HCT116 (cell line): ENCODE data around the gene UTF1. TPM values are rescaled to one million over a fixed set of nuclear protein-coding genes. Genes with fewer than 3 reads are reported as not detected.

Experiments used
- ATAC-seq: fragments of 200-7000 bp; cut with Tn5 transposase; 2 replicates; pipeline ENCODE4 v1.9.1; 2020; ENCODE audit warnings: mild to moderate bottlenecking, moderate library complexity
- BruUV-seq: library from RNA; stranded (reverse); fragments of 400-500 nt; replicated peaks from 2 replicates; lab custom pipeline; 2021; lab: Mats Ljungman, UMichigan
- CTCF ChIA-PET: fragments of 300-600 bp; sonication (Branson Sonifier 250); formaldehyde crosslinking; loops from one replicate; lab custom pipeline; 2021; ENCODE audit warnings: antibody characterized with exemption; lab: Charles Lee
- POLR2A ChIA-PET: fragments of 300-600, 350-600 bp; sonication (Branson Sonifier 250); formaldehyde crosslinking; loops from one replicate; lab custom pipeline; 2021; ENCODE audit warnings: antibody characterized with exemption; lab: Charles Lee
- RAD21 ChIA-PET, 2 experiments: fragments of 300-600 bp; sonication (Branson Sonifier 250); formaldehyde crosslinking; loops; one replicate each; lab custom pipeline; 2023; ENCODE audit warnings: low total read pairs in 2 of 2; ENCODE audit not compliant: uncharacterized antibody in 2 of 2, unreplicated experiment in 2 of 2, low non-redundant PET in 1 of 2; lab: Charles Lee
- DNase-seq: peaks from one replicate; pipeline ENCODE4 v3.0.0-alpha.2; 2010; ENCODE audit warnings: low read depth, low spot score
- H2AFZ ChIP-seq: fragments of 200-600 bp; shearing (Covaris generic), sonication (generic); 2 replicates; pipeline ENCODE4 v1.6.1; 2017; ENCODE audit warnings: low read depth, mixed run types, mixed read lengths, antibody characterized with exemption, low read length; ENCODE audit not compliant: poor library complexity, severe bottlenecking
- H3K27ac ChIP-seq: 2 replicates; pipeline ENCODE4 v1.5.1; 2012; ENCODE audit warnings: low read depth, low read length
- H3K27me3 ChIP-seq: fragments of 200-600 bp; sonication (generic); 2 replicates; pipeline ENCODE4 v1.6.1; 2016; ENCODE audit warnings: mixed run types, low read length, mixed read lengths; ENCODE audit not compliant: insufficient read depth
- H3K36me3 ChIP-seq, 2 experiments: fragments of 200-500 bp in 1 of 2; fragments of 200-600 bp in 1 of 2; sonication (Bioruptor generic) in 1 of 2; sonication (generic) in 1 of 2; 2 replicates each; pipeline versions ENCODE4 v1.5.1 to v1.6.1; 2014 to 2016; ENCODE audit warnings: low read length in 2 of 2, inconsistent platforms in 1 of 2, mixed read lengths in 1 of 2, mixed run types in 1 of 2; ENCODE audit not compliant: insufficient read depth in 2 of 2, control insufficient read depth in 1 of 2
- H3K4me1 ChIP-seq, 2 experiments: fragments of 200-600 bp in 1 of 2; sonication (generic) in 1 of 2; 2 replicates each; pipeline versions ENCODE4 v1.5.1 to v1.6.1; 2012 to 2017; ENCODE audit warnings: low read length in 2 of 2, inconsistent platforms in 1 of 2, mild to moderate bottlenecking in 1 of 2, mixed read lengths in 1 of 2, mixed run types in 1 of 2, moderate library complexity in 1 of 2; ENCODE audit not compliant: insufficient read depth in 2 of 2, control insufficient read depth in 1 of 2
- H3K4me2 ChIP-seq: fragments of 200-600 bp; sonication (generic); 2 replicates; pipeline ENCODE4 v1.6.1; 2017; ENCODE audit warnings: mixed run types, low read length, mixed read lengths
- H3K4me3 ChIP-seq, 2 experiments: fragments of 200-600 bp in 1 of 2; sonication (generic) in 1 of 2; replicated peaks in 1 of 2; 2 replicates each; pipeline ENCODE4 v1.5.1; 2011 to 2016; ENCODE audit warnings: low read length in 2 of 2, control low read depth in 1 of 2, low read depth in 1 of 2, mild to moderate bottlenecking in 1 of 2, mixed read lengths in 1 of 2, mixed run types in 1 of 2
- H3K79me2 ChIP-seq: fragments of 200-600 bp; sonication (generic); 2 replicates; pipeline ENCODE4 v1.6.1; 2017; ENCODE audit warnings: mild to moderate bottlenecking, mixed run types, low read length, moderate library complexity, mixed read lengths; ENCODE audit not compliant: insufficient read depth
- H3K9ac ChIP-seq: fragments of 200-600 bp; sonication (generic); 2 replicates; pipeline ENCODE4 v1.6.1; 2016; ENCODE audit warnings: low read length, mixed read lengths
- H3K9me2 ChIP-seq: fragments of 200-600 bp; sonication (generic), shearing (Covaris generic); 2 replicates; pipeline ENCODE4 v1.6.1; 2017; ENCODE audit warnings: mixed run types, mild to moderate bottlenecking, moderate library complexity; ENCODE audit not compliant: insufficient read depth
- H3K9me3 ChIP-seq, 2 experiments: fragments of 200-500 bp in 1 of 2; fragments of 200-600 bp in 1 of 2; sonication (Bioruptor generic) in 1 of 2; sonication (generic) in 1 of 2; 2 replicates each; pipeline ENCODE4 v1.6.1; 2014 to 2017; ENCODE audit warnings: low read length in 2 of 2, mixed read lengths in 2 of 2, inconsistent platforms in 1 of 2, low read depth in 1 of 2, mild to moderate bottlenecking in 1 of 2, mixed run types in 1 of 2, moderate library complexity in 1 of 2; ENCODE audit not compliant: control insufficient read depth in 1 of 2, insufficient read depth in 1 of 2
- H4K20me1 ChIP-seq: fragments of 200-600 bp; sonication (generic), shearing (Covaris generic); 2 replicates; pipeline ENCODE4 v1.6.1; 2017; ENCODE audit warnings: mixed run types, mild to moderate bottlenecking, moderate library complexity; ENCODE audit not compliant: insufficient read depth
- EGR1 ChIP-seq: IDR thresholded peaks from 2 replicates; pipeline ENCODE4 v1.6.1; 2012; ENCODE audit warnings: low read depth
- ELF1 ChIP-seq: IDR thresholded peaks from 2 replicates; pipeline ENCODE4 v1.6.1; 2012; ENCODE audit warnings: low read depth, borderline replicate concordance
- EZH2phosphoT487 ChIP-seq: fragments of 200-600 bp; IDR thresholded peaks from 2 replicates; pipeline ENCODE4 v1.6.1; 2018; ENCODE audit warnings: antibody characterized with exemption, borderline replicate concordance
- FOSL1 ChIP-seq: IDR thresholded peaks from 2 replicates; pipeline ENCODE4 v1.6.1; 2012; ENCODE audit warnings: low read depth
- JUND ChIP-seq: IDR thresholded peaks from 2 replicates; pipeline ENCODE4 v1.6.1; 2012
- POLR2A ChIP-seq: IDR thresholded peaks from 2 replicates; pipeline ENCODE4 v1.7.0; 2011; ENCODE audit warnings: borderline replicate concordance; ENCODE audit not compliant: insufficient read depth, insufficient read length; ENCODE audit errors: extremely low read depth
- POLR2AphosphoS5 ChIP-seq: IDR thresholded peaks from 2 replicates; pipeline ENCODE4 v1.6.1; 2011; ENCODE audit warnings: mild to moderate bottlenecking, low read depth, low read length, moderate library complexity
- RAD21 ChIP-seq: IDR thresholded peaks from 2 replicates; pipeline ENCODE4 v1.6.1; 2012; ENCODE audit warnings: low read depth, mild to moderate bottlenecking
- REST ChIP-seq: IDR thresholded peaks from 2 replicates; pipeline ENCODE4 v1.6.1; 2012; ENCODE audit warnings: low read depth
- SIN3A ChIP-seq: IDR thresholded peaks from 2 replicates; pipeline ENCODE4 v1.6.1; 2012; ENCODE audit warnings: low read depth
- SP1 ChIP-seq: IDR thresholded peaks from 2 replicates; pipeline ENCODE4 v1.6.1; 2012; ENCODE audit warnings: low read depth
- TCF7L2 ChIP-seq: IDR thresholded peaks from 2 replicates; pipeline ENCODE4 v1.7.0; 2011; ENCODE audit warnings: borderline replicate concordance, inconsistent platforms; ENCODE audit not compliant: insufficient read depth, insufficient read length; ENCODE audit errors: extremely low read depth
- ZBTB33 ChIP-seq: IDR thresholded peaks from 2 replicates; pipeline ENCODE4 v1.6.1; 2011; ENCODE audit warnings: mild to moderate bottlenecking, low read length, moderate library complexity; ENCODE audit not compliant: insufficient replicate concordance; ENCODE audit errors: extremely low read depth
- ZFX ChIP-seq: fragments of 450-650 bp; IDR thresholded peaks from 2 replicates; pipeline ENCODE4 v1.6.1; 2017
- ZNF274 ChIP-seq: fragments of 200-500 bp; sonication (Bioruptor generic); IDR thresholded peaks from 2 replicates; pipeline ENCODE4 v1.6.1; 2014; ENCODE audit warnings: mild to moderate bottlenecking, low read depth, low read length, inconsistent platforms
- intact Hi-C: fragments of 100-400 bp; cut with micrococcal nuclease; formaldehyde crosslinking; loops from 2 replicates; pipeline ENCODE4 v1.10.0; 2022
- total RNA-seq: library from RNA; stranded (reverse); gene quantifications from one replicate; pipeline ENCODE4 v1.2.1, GENCODE V29; 2021; ENCODE audit not compliant: unreplicated experiment
- TF ChIP-seq, protein P1 (sequence below): IDR thresholded peaks from 2 replicates; pipeline ENCODE4 v1.6.1; 2012
- TF ChIP-seq, protein P2 (sequence below), 3 experiments: fragments of 200-600 bp in 1 of 3; sonication (generic) in 1 of 3; IDR thresholded peaks in 2 of 3; conservative IDR thresholded peaks in 1 of 3; 2 replicates each; pipeline ENCODE4 v1.5.1; 2012 to 2017; ENCODE audit warnings: low read depth in 2 of 3, low read length in 2 of 3, antibody characterized with exemption in 1 of 3, borderline replicate concordance in 1 of 3, control low read depth in 1 of 3, mild to moderate bottlenecking in 1 of 3, mixed read lengths in 1 of 3, mixed run types in 1 of 3, moderate library complexity in 1 of 3; ENCODE audit not compliant: insufficient read depth in 1 of 3
- TF ChIP-seq, protein P3 (sequence below): IDR thresholded peaks from 2 replicates; pipeline ENCODE4 v1.6.1; 2012

Gene UTF1
- total RNA-seq, 1 experiment from 2014 or later, result not detected

DNA sequence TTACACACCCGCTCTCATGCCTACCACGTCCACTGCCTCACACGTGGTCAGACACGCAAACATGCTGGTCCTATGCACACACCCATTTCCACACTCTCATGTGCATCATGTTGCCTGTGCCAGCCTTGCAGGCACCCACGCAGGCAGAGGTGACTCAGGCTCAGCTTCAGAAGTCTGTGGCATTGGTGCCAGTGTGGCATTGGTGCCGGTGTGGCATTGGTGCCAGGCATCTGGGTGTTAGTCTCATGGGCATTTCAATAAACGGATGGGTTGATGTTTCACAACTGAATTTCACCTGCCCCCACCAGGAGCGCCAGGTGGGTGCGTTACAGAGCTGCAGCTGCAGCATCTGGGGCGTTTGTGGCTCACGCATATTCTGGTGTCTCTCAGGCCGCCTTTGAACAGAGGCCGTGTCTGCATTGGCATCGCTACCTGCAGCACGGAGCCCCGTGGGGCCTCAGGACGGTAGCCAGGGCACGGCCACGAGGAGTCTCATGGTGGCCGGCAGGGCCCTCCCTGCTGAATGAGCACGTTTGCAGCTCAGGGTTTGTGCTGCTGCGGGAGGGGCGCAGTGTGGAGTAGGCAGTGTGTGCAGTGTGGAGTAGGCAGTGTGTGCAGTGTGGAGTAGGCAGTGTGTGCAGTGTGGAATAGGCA, 45.3 kb upstream of the UTF1 start (continued):
- TF ChIP-seq REST, result no peak
- TF ChIP-seq TCF7L2, result no peak
- TF ChIP-seq SIN3A, result no peak
- TF ChIP-seq, protein P1, sequence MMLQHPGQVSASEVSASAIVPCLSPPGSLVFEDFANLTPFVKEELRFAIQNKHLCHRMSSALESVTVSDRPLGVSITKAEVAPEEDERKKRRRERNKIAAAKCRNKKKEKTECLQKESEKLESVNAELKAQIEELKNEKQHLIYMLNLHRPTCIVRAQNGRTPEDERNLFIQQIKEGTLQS, result no peak
- TF ChIP-seq SP1, result no peak
- TF ChIP-seq, protein P2, sequence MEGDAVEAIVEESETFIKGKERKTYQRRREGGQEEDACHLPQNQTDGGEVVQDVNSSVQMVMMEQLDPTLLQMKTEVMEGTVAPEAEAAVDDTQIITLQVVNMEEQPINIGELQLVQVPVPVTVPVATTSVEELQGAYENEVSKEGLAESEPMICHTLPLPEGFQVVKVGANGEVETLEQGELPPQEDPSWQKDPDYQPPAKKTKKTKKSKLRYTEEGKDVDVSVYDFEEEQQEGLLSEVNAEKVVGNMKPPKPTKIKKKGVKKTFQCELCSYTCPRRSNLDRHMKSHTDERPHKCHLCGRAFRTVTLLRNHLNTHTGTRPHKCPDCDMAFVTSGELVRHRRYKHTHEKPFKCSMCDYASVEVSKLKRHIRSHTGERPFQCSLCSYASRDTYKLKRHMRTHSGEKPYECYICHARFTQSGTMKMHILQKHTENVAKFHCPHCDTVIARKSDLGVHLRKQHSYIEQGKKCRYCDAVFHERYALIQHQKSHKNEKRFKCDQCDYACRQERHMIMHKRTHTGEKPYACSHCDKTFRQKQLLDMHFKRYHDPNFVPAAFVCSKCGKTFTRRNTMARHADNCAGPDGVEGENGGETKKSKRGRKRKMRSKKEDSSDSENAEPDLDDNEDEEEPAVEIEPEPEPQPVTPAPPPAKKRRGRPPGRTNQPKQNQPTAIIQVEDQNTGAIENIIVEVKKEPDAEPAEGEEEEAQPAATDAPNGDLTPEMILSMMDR (IDR thresholded peaks at IDR 0.05 in 2 of 3, conservative IDR thresholded peaks at IDR 0.05 in 1 of 3; ENCODE audit: borderline replicate concordance in 1 of 3, insufficient read depth in 1 of 3, low read depth in 2 of 3, low read length in 2 of 3), result no peak
- no peak for TF ChIP-seq FOSL1

GRCh38 chr10:133185421-133185820, 44.6 kb upstream of the UTF1 start:
- no peak for ATAC-seq
- RAD21 ChIA-PET, result no interaction called here
- no peak for DNase-seq
- BruUV-seq, result no TSS peak
- Histone ChIP-seq H3K27me3 (no peaks in the 10 kb centered on the region), H3K4me1 (no peaks in the 10 kb centered on the region), H3K27ac (no peak overlapping the region), H3K36me3 (no peaks in the 10 kb centered on the region), H2AFZ (no peak overlapping the region), H3K9ac (no peak overlapping the region), H3K9me3 (no peaks in the 10 kb centered on the region), H3K79me2 (no peaks in the 10 kb centered on the region), H3K9me2 (no peaks in the 10 kb centered on the region), H3K4me3 (no peak overlapping the region), H4K20me1 (no peaks in the 10 kb centered on the region), H3K4me2 (no peak overlapping the region)
- CTCF ChIA-PET, result no interaction called here
- POLR2A ChIA-PET, result no interaction called here
- intact Hi-C loops, result no loop called here
- TF ChIP-seq, protein P3, sequence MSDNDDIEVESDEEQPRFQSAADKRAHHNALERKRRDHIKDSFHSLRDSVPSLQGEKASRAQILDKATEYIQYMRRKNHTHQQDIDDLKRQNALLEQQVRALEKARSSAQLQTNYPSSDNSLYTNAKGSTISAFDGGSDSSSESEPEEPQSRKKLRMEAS, result no peak
- TF ChIP-seq SP1, result no peak
- no peak for TF ChIP-seq POLR2A
- TF ChIP-seq EGR1, result no peak
- no peak for TF ChIP-seq JUND
- TF ChIP-seq EZH2phosphoT487, result no peak
- no peak for TF ChIP-seq ZBTB33
- TF ChIP-seq, protein P1, result no peak
- TF ChIP-seq POLR2AphosphoS5, result no peak
- TF ChIP-seq RAD21, result no peak
- TF ChIP-seq ZFX, result no peak
- TF ChIP-seq ZNF274, result no peak
- no peak for TF ChIP-seq ELF1
